ENCODE measurements around the gene CDHR5. TPM values are rescaled to one million over a fixed set of nuclear protein-coding genes. Genes with fewer than 3 reads are reported as not detected.
"Not testable (repeated sequence)": the region's sequence is repeated elsewhere in the genome, so short reads cannot be mapped to it uniquely, and the experiment has no call there.

CDHR5 gene, protein sequence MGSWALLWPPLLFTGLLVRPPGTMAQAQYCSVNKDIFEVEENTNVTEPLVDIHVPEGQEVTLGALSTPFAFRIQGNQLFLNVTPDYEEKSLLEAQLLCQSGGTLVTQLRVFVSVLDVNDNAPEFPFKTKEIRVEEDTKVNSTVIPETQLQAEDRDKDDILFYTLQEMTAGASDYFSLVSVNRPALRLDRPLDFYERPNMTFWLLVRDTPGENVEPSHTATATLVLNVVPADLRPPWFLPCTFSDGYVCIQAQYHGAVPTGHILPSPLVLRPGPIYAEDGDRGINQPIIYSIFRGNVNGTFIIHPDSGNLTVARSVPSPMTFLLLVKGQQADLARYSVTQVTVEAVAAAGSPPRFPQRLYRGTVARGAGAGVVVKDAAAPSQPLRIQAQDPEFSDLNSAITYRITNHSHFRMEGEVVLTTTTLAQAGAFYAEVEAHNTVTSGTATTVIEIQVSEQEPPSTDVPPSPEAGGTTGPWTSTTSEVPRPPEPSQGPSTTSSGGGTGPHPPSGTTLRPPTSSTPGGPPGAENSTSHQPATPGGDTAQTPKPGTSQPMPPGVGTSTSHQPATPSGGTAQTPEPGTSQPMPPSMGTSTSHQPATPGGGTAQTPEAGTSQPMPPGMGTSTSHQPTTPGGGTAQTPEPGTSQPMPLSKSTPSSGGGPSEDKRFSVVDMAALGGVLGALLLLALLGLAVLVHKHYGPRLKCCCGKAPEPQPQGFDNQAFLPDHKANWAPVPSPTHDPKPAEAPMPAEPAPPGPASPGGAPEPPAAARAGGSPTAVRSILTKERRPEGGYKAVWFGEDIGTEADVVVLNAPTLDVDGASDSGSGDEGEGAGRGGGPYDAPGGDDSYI
- polyA plus RNA-seq (2013, experiment 1 of 2; ENCODE audit: insufficient read length): 0.04 TPM
- polyA plus RNA-seq (2013, experiment 2 of 2; ENCODE audit: insufficient read length): not detected

DNA sequence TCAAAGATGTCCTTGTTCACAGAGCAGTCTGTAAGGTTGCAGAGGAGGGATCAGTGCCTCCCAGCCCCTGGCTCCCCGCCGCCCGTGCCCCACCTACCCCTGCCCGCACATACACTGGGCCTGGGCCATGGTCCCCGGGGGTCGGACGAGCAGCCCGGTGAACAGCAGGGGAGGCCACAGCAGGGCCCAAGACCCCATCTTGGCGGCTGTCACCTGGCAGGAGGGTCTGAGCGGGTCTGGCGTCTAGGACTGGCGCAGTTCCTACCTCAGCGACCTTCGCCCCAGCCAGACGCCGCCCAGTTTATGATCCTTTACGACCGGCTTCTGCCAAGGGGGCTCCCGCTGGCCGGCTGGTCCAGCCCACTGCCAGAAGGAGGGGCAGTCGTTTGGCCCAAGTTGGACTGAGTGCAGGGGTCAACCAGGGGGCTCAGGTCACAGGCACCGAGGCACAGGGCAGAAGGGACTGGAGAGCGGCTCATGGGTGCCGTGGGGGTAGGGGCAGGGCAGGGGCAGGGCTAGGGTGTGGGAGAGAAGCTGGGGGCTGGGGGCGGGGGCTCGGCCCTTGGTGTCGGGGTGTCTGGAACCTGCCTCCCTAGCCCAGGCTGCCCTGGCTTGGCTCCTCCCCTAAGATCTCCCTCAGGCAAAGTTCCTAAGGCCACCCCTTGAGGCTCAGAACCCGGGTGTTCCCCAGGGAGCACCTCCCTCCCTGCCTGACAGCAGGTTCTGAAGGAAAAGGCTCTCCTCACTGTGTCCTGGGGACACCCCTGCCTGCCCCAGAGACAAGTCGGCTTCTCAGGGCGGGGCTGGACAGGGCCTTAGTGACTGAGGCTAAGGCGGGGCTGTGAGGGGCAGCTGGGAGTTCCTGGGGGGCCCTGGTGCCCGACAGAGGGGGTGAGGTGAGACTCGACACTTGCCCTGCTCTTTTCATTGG lies at the start of gene CDHR5:
TSS of gene CDHR5 (minus strand) at position 251 of the 931 bp plus-strand sequence. CDS start at position 198, 53 bp downstream.
- DNase-seq: no peak

DNA sequence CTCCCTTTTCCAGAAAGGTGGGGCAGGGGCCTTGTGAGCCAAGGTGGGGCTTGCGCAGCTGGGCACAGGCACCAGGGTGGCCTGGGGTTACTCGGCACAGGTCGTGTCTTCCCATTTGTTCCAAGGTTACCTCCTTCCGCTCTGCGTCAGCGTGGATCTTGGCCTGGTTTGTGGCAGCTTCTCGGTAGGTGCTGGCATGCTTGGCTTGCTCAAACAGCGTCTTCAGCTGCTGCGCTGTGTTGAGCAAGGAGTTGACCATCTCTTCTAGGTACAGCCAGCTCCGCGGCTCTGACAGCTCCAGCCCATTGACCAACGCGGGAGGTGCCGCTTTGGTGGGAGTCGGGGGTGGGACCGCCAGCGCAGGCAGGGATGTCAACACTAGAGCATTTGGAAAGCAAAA lies 49.7 kb upstream of the CDHR5 start:
- no peak for DNase-seq

DNA sequence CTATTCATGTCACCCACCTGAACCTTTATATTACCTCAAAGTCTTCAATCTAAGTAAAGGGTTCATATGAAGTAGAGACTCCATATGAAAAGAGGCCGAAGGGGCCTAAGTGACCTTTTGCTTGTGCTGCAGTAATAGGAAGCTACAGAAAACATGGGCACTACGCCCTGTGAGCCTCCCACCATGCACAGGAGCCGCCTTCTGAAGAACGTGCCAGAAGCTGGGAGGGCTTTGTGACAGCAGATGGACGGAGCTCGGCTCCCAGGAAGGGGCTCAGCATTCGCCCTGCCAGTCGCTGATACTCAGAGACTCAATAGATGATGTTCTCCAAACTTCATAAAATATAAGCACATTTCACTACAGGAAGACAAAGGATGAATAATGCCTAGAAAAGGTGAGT lies 49.1 kb upstream of the CDHR5 start:
- DNase-seq: no peak

DNA sequence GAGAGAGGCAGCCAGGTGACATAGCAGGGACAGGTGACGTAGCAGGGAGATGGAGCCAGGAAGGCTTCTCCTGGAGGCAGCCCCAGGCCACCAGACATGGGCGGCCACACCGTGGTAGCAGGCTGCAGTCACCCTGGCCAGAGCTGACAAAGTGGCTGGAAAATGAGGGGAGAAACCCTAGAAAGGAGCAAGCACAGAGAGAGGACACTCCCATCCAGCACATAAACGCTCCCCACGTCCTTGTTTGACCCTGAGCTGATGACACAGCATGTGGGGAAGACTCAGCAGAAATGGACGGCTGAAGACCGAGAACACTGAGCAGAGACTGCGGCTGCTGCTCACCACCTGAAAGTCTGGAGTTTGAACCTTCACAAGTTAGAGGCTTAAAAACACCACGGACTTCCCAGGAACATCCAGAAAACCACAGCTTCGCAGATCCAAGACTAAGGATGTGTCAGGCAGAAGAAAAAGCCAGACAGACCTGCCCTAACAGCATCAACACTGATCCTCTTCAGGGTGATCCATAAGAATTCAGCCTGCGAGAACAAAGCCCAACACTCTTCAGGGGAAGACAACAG lies 41.0 kb upstream of the CDHR5 start:
- DNase-seq: peak; percentile 32

DNA sequence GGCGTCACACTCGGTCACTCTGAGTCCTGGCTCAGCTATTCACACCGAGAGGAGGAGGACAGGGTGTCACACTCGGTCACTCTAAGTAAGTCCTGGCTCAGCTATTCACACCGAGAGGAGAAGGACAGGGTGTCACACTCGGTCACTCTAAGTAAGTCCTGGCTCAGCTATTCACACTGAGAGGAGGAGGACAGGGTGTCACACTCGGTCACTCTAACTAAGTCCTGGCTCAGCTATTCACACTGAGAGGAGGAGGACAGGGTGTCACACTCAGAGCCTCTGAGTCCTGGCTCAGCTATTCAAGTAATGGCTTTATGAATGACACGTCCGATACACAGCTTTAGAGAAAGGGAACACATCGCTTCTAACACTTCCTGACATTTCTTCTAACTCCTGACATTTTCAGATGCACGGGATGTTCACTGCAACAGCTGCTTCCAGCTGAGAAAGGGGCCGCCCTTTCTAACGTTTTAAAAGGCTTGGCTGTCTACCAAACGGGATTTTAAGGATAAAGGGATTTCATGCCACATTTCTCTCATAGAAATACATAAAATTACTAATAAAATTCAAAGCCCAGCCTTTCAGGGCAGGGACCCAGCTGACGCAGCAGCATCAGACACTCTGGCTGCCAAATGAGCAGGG lies 40.4 kb upstream of the CDHR5 start:
- DNase-seq: no peak

DNA sequence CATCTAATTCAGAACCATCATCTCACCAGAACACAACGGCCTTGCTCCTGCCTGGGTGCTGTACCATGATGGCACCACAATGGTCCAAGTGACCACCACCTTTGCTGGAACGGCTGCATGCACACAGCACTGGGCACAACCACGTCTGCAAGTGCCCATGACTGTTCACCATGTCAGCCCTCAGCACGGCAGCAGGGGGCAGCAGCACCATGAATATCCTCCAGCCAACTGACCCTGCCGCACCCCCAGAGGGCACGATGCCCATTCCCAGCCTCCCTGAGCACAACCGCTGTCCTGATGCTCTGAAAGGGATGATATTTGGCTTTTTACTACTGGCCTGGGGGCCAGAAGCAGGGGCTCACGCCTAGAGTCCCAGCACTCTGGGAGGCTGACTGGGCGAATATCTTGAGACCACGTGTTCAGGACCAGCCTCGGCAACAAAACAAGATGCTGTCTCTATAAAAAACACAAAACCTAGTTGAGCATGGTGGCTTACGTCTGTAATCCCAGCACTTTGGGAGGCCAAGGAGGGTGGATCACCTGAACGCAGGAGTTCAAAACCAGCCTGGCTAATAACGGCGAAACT lies 38.0 kb upstream of the CDHR5 start:
- peak; percentile 56 for DNase-seq

DNA sequence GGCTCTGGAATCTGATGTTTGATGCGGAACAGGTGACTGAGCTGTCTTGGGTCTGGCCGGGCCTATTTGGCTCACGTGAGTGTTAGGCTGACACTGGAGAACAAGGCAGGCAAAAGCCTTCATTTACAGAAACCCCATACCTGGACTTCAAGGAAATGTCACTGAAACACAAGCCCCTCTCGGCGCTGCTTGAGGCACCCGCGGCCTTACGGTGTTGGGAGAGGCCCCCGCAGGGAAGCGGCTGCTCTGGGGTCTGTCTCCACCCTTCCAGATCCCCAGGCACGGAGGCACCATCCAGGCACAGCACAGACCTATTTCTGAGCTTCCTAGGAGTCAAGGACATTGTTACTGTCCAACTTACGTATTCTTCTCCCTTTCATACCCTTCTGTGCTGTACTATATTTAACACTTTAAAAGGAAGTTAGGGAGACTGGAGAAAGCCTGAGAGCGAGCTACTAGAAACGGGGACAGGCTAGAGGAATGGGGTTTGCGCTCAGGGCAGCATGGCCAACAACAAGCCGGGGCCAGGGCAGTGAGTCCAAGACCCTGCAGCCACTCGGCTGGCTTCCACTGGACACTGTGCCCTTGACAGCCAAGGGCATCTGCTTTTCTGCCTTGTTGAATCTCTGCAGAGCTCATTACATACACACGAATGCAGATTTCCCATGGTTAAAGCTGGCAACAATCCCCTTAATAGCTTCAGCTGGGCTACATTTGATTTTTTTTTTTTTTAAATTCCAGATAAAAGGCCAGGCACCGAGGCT lies 36.1 kb upstream of the CDHR5 start:
- no peak for DNase-seq

DNA sequence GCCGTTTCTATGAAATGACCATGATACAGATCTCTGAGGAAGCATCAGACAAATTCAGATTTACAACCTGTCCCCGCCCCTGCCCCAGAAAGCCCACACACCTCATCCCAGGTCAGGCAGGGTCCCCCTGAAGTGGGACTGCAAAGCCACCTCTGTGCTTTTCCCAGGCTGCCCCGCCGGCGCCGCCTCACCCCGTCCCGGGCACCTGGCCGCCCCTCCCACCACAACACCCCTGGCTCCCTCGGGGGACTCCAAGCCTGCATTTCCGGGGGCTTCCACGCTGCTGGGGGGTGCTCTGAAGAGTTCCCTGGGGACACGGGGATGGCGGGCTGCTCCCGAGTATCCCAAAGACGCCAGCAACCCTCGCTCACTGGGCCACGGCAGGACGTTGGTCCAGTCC lies 35.5 kb upstream of the CDHR5 start:
- no peak for DNase-seq

DNA sequence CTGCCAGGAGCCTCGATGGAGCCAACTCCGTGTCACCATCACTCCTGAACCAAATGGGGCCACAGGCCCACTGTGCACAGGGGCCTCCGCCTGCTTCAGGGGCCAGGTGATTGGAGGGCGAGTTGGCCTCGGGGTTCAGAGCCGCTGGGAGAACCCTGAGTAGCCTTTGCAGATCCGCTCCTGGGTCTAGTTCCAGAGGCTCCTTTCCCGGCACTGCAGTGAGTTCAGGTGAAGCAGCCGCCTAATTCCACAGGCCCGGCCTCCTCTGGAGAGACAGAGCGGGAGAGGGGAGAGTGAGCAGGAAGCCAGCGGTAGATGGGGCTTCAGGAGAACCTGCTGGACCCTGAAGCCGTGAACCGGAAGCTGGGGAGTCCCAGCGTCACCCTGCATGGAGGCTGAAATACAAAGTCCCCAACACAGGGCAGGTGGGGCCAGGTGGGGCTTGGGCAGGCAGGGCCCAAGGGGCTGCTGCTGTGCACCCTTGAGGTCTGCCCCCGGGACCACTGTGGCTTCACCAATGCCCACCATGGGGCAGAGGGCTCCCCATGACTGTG lies 34.9 kb upstream of the CDHR5 start:
- DNase-seq: no peak

DNA sequence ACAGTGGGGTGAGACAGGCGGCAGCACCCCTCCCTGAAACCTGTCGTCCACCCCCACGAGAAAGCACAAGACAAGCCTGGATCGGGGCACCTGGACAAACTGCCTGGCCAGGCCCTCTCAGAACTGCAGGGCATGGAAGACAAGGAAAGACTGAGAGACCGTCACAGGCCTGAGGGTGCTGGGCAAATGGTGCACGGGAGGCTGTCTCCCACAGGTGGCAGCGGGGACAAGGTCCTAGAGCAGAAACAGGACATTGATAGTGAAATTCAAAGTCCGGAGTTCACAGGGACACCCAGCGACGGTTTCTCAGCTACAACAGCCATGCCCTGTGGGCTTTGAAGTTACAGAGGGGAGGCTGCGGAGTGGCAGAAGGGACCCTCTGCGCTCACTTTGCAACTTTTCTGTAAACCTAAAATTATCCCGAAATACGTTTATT lies 33.0 kb upstream of the CDHR5 start:
- no peak for DNase-seq

DNA sequence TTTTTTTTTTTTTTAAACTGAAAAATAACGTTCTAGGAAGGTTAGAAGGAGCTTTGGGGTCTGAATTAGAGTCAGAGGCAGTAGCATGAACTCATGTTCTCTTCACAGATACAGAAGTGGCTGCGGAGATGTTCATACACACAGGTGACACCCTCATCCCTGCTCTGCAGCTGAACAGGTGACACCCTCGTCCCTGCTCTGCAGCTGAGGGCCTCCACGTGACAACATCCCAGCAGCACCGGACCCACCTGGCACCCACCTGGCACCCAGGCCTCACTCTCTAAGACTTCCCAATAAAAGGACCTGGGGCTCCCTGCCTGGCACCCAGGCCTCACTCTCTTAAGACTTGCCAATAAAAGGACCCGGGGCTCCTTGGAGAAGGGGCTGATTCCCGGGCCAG lies 32.1 kb upstream of the CDHR5 start:
- DNase-seq: no peak

DNA sequence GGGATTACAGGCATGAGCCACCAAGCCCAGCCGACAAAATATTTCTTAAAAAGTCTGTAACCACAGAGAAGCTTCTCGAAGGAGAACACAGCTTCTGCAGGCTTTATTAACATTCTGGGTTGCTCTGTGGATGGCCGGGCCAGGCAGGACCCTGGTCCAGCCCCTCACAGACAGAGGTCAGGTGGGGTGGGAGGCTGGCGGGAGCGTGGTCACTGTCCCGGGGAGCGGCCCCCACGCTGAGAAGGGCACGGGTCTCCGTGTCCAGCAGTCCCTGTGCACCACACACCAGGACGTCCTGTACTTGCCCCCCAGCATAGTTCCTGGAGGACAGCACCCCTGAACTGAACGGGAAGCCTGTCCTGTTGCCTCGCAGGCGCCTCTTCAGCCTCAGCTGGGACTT lies 31.7 kb upstream of the CDHR5 start:
- DNase-seq: no peak

DNA sequence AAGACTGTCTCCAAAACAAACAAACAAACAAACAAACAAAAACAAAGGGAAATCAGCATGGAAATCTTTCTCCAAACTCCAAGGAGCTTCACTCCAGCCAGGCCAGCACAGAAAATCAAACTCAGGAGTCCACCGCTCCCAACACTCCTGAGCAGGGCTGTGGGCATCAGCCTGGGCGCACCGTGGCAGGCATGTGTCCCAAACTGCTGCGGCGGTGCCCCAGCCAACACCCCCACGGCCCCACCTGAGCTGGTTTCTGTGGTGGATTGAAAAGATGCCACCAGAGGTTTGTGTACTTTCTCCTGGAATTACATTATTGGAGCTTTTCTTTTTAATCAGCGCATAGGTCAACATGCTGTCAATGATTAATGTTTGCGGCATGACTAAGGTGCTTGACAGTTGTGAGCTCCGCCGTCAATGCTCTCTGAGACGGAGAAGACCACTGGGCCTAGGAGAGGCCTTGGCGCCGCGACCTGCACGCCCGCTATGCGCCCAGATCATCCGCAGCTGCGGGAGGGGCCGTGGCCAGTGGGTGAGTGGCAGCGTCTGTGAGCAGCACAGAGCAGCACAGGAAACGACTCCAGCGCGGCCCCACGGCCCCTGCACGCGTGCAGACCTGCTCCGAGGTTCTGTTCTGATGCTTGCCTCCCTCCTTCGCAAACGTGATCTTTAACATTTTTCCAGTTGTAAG lies 30.4 kb upstream of the CDHR5 start:
- no peak for DNase-seq

DNA sequence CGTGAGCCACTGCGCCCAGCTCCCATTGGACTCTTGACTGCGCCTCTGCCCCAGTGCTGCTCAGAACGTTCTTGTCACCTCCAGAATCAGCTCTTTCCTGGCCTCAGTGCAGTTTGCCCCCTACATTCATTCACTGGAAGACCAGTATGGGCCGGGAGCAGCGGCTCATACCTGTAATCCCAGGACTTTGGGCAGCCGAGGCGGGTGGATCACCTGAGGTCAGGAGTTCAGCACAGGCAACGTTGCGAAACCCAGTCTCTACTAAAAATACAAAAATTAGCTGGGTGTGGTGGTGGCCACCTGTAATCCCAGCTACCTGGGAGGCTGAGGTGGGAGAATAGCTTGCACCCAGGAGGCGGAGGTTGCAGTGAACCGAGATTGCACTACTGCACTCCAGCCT lies 29.7 kb upstream of the CDHR5 start:
- DNase-seq: not testable (repeated sequence)

DNA sequence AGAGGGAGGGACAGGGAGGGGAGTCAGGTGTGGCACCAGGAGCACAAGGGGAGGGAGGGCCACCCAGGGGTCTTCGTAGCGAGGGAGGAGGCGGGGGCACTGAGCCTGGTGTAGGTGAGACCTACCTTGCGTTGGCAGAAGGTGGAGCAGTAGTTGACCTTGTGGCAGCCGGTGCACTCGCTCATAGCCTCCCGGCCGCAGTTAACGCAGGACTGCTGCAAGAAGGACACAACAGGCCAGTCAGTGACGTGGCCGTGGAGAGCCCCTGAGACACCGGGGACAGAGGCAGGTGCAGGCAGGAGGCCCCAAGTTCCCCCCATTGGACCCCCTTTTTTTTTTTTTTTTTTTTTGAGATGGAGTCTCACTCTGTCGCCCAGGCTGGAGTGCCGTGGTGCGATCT lies 29.1 kb upstream of the CDHR5 start:
- no peak for DNase-seq

DNA sequence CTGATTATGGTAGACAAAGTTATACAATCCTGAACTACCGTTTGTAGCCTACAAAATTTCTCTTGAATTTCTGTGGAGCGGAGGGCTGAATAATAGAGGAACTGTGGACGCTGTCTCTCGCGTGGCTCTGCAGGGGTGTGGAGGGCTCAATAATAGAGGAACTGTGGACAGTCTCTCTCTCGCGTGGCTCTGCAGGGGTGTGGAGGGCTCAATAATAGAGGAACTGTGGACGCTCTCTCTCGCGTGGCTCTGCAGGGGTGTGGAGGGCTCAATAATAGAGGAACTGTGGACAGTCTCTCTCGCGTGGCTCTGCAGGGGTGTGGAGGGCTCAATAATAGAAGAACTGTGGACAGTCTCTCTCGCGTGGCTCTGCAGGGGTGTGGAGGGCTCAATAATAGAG lies 28.4 kb upstream of the CDHR5 start:
- not testable (repeated sequence) for DNase-seq

DNA sequence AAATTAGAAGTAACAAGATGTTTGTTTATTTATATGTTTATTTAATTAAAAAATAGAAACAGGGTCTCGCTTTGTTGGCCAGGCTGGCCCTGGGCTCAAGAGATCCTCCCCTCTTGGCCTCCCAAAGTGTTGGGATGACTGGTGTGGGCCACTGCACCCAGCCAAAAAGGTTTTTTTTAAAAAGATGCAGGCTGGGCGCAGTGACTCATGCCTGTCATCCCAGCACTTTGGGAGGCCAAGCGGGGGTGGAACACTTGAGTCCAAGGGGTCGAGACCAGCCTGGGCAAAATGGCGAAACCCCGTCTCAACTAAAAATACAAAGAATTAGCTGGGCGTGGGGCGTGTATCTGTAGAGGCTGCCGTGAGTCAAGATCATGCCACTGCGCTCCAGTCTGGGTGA lies 25.7 kb upstream of the CDHR5 start:
- DNase-seq: peak; percentile 30

DNA sequence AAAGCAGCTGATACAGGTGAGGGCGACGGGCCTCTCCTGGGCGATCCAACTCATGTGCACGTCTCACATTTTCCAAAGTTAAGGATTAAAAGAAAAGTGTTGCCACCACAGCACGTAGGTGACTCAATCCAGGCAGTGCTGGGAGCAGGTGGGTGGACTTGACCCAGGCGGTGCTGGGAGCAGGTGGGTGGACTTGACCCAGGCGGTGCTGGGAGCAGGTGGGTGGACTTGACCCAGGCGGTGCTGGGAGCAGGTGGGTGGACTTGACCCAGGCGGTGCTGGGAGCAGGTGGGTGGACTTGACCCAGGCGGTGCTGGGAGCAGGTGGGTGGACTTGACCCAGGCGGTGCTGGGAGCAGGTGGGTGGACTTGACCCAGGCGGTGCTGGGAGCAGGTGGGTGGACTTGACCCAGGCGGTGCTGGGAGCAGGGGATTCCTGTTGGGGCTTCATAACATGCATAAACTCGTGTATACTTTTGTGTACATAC lies 23.0 kb upstream of the CDHR5 start:
- DNase-seq: not testable (repeated sequence)

DNA sequence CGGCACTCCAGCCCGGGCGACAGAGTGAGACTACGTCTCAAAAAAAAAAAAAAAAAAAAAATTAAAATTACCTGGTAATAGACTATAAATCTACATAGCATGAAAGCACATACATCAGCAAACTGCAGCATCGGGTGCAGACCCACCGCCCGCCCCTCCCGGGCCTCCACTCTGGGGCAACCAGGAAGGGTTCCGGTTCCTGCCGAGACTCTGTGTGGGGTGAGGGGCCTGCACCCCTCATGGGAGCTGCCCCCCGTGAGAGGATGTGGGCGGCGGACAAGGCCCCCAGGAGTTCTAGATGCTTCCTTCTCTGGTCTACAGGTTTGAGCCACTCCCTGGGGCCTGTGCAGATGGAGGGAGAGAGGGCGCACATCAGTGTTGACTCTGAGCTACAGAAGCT lies 21.5 kb upstream of the CDHR5 start:
- DNase-seq: no peak
